ENCODE measurements around the gene FGF8.

The FGF8 gene

GRCh38 chr10:101726115-101726387 is 49.9 kb downstream of the FGF8 start:
- H3K4me3 Mint-ChIP-seq: no peak overlapping the region
- H3K4me1 Mint-ChIP-seq: no peaks in the 10 kb centered on the region
- H3K36me3 Mint-ChIP-seq: no peaks in the 10 kb centered on the region
- peaks cover 5% of the 10 kb centered on the region for H3K27me3 Mint-ChIP-seq
- no peak overlapping the region for H3K27ac Mint-ChIP-seq
- no peaks in the 10 kb centered on the region for H3K9me3 Mint-ChIP-seq

- Mint-ChIP-seq H3K9me3 (no peaks in the 10 kb centered on the region), H3K4me3 (no peak overlapping the region), H3K4me1 (no peaks in the 10 kb centered on the region), H3K36me3 (no peaks in the 10 kb centered on the region), H3K27me3 (peaks cover 5% of the 10 kb centered on the region), H3K27ac (no peak overlapping the region)
Observed at GRCh38 chr10:101725296-101726114, 50.4 kb downstream of the FGF8 start.

- H3K27ac Mint-ChIP-seq: peak overlapping the region; percentile 46
- H3K4me3 Mint-ChIP-seq: no peak overlapping the region
- H3K9me3 Mint-ChIP-seq: no peaks in the 10 kb centered on the region
- peaks cover 3% of the 10 kb centered on the region for H3K27me3 Mint-ChIP-seq
- no peaks in the 10 kb centered on the region for H3K36me3 Mint-ChIP-seq
- no peaks in the 10 kb centered on the region for H3K4me1 Mint-ChIP-seq
Observed at GRCh38 chr10:101724446-101724845, 51.5 kb downstream of the FGF8 start.

GRCh38 chr10:101723176-101723575 is 52.7 kb downstream of the FGF8 start:
- Mint-ChIP-seq H3K4me1 (no peaks in the 10 kb centered on the region), H3K9me3 (no peaks in the 10 kb centered on the region), H3K36me3 (no peaks in the 10 kb centered on the region), H3K27me3 (peaks cover 3% of the 10 kb centered on the region), H3K4me3 (no peak overlapping the region), H3K27ac (no peak overlapping the region)

- H3K4me1 Mint-ChIP-seq: no peaks in the 10 kb centered on the region
- no peak overlapping the region for H3K27ac Mint-ChIP-seq
- no peaks in the 10 kb centered on the region for H3K36me3 Mint-ChIP-seq
- H3K9me3 Mint-ChIP-seq: no peaks in the 10 kb centered on the region
- no peaks in the 10 kb centered on the region for H3K27me3 Mint-ChIP-seq
- H3K4me3 Mint-ChIP-seq: no peak overlapping the region
Observed at GRCh38 chr10:101721806-101722205, 54.1 kb downstream of the FGF8 start.

GRCh38 chr10:101720606-101721230 is 55.2 kb downstream of the FGF8 start:
- H3K9me3 Mint-ChIP-seq: no peaks in the 10 kb centered on the region
- H3K4me1 Mint-ChIP-seq: no peaks in the 10 kb centered on the region
- no peak overlapping the region for H3K4me3 Mint-ChIP-seq
- H3K27me3 Mint-ChIP-seq: no peaks in the 10 kb centered on the region
- H3K36me3 Mint-ChIP-seq: no peaks in the 10 kb centered on the region
- H3K27ac Mint-ChIP-seq: no peak overlapping the region
